HL-60 (cell line): ENCODE results near the gene AGRN.

Experiments used
- DNase-seq, 2 experiments: peaks; one replicate each; pipeline ENCODE4 v3.0.0-alpha.2; 2010 to 2020; ENCODE audit warnings: low read depth in 1 of 2, low spot score in 1 of 2
- H3K27ac ChIP-seq: fragments of 250-450 bp; sonication (Bioruptor Pico); replicated peaks from 2 replicates; pipeline ENCODE4 v1.5.1; 2020; ENCODE audit warnings: mild to moderate bottlenecking, moderate library complexity
- H3K27me3 ChIP-seq: fragments of 250-450 bp; sonication (Bioruptor Pico); 2 replicates; pipeline ENCODE4 v1.5.1; 2021; ENCODE audit warnings: mild to moderate bottlenecking, moderate library complexity; ENCODE audit not compliant: insufficient read depth, poor library complexity, severe bottlenecking
- H3K4me3 ChIP-seq: replicated peaks from 2 replicates; pipeline ENCODE4 v1.5.1; 2011; ENCODE audit warnings: mild to moderate bottlenecking, control low read depth, low read length; ENCODE audit not compliant: insufficient read depth
- GABPA ChIP-seq: IDR thresholded peaks from 2 replicates; pipeline ENCODE4 v1.6.1; 2012; ENCODE audit warnings: low read depth
- POLR2AphosphoS5 ChIP-seq: IDR thresholded peaks from 2 replicates; pipeline ENCODE4 v1.6.1; 2012; ENCODE audit warnings: low read depth
- SPI1 ChIP-seq: IDR thresholded peaks from 2 replicates; pipeline ENCODE4 v1.6.1; 2012; ENCODE audit warnings: low read depth, mild to moderate bottlenecking, borderline replicate concordance
- TF ChIP-seq, protein P1 (sequence below): IDR thresholded peaks from 2 replicates; pipeline ENCODE4 v1.6.1; 2012; ENCODE audit warnings: low read depth; ENCODE audit not compliant: insufficient replicate concordance
- TF ChIP-seq, protein P2 (sequence below): IDR thresholded peaks from one replicate; pipeline ENCODE4 v1.5.1; 2011; ENCODE audit warnings: low read length, control low read depth, inconsistent platforms; ENCODE audit not compliant: insufficient read depth

The AGRN gene

GRCh38 chr1:1051127-1051810 lies 31.3 kb downstream of the AGRN start:
- Histone ChIP-seq H3K27me3 (no peaks in the 10 kb centered on the region), H3K4me3 (no peak overlapping the region), H3K27ac (no peak overlapping the region)
- TF ChIP-seq, protein P1, sequence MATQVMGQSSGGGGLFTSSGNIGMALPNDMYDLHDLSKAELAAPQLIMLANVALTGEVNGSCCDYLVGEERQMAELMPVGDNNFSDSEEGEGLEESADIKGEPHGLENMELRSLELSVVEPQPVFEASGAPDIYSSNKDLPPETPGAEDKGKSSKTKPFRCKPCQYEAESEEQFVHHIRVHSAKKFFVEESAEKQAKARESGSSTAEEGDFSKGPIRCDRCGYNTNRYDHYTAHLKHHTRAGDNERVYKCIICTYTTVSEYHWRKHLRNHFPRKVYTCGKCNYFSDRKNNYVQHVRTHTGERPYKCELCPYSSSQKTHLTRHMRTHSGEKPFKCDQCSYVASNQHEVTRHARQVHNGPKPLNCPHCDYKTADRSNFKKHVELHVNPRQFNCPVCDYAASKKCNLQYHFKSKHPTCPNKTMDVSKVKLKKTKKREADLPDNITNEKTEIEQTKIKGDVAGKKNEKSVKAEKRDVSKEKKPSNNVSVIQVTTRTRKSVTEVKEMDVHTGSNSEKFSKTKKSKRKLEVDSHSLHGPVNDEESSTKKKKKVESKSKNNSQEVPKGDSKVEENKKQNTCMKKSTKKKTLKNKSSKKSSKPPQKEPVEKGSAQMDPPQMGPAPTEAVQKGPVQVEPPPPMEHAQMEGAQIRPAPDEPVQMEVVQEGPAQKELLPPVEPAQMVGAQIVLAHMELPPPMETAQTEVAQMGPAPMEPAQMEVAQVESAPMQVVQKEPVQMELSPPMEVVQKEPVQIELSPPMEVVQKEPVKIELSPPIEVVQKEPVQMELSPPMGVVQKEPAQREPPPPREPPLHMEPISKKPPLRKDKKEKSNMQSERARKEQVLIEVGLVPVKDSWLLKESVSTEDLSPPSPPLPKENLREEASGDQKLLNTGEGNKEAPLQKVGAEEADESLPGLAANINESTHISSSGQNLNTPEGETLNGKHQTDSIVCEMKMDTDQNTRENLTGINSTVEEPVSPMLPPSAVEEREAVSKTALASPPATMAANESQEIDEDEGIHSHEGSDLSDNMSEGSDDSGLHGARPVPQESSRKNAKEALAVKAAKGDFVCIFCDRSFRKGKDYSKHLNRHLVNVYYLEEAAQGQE, result no peak
- TF ChIP-seq GABPA (no peak), POLR2AphosphoS5 (no peak), SPI1 (no peak)
- TF ChIP-seq, protein P2, sequence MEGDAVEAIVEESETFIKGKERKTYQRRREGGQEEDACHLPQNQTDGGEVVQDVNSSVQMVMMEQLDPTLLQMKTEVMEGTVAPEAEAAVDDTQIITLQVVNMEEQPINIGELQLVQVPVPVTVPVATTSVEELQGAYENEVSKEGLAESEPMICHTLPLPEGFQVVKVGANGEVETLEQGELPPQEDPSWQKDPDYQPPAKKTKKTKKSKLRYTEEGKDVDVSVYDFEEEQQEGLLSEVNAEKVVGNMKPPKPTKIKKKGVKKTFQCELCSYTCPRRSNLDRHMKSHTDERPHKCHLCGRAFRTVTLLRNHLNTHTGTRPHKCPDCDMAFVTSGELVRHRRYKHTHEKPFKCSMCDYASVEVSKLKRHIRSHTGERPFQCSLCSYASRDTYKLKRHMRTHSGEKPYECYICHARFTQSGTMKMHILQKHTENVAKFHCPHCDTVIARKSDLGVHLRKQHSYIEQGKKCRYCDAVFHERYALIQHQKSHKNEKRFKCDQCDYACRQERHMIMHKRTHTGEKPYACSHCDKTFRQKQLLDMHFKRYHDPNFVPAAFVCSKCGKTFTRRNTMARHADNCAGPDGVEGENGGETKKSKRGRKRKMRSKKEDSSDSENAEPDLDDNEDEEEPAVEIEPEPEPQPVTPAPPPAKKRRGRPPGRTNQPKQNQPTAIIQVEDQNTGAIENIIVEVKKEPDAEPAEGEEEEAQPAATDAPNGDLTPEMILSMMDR, result no peak
- DNase-seq, result no peak

GRCh38 chr1:1052003-1052840 lies 32.3 kb downstream of the AGRN start:
- H3K27ac ChIP-seq, result no peak overlapping the region
- TF ChIP-seq GABPA, result no peak
- TF ChIP-seq, protein P2, result no peak
- TF ChIP-seq, protein P1, result no peak
- TF ChIP-seq SPI1, result no peak
- TF ChIP-seq POLR2AphosphoS5, result no peak
- H3K4me3 ChIP-seq, result no peak overlapping the region
- DNase-seq, result no peak
- no peaks in the 10 kb centered on the region for H3K27me3 ChIP-seq

DNA sequence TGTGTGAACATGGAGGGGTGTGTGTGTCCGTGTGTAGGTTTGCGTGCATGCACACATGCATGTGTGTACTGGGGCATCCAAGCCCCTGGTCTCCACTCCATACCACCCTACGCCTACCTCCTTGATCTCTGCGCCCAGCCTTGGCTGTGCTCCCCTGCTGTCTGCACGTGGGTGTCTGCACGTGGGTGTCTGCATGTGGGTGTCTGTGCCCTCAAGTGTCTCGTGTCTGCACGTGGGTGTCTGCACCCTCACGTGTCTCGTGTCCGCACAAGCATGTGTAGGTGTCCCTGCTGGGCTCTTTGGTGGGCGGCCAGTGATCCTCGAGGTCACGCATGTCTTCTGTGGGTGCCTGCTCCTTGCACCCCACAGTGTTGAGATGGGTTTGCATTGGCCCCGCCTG lies 33.1 kb downstream of the AGRN start:
- TF ChIP-seq, protein P2, result no peak
- TF ChIP-seq, protein P1, result no peak
- TF ChIP-seq POLR2AphosphoS5 (no peak), GABPA (no peak), SPI1 (no peak)
- Histone ChIP-seq H3K27me3 (peaks cover under 1% of the 10 kb centered on the region), H3K4me3 (no peak overlapping the region), H3K27ac (no peak overlapping the region)
- DNase-seq, result no peak
